ENCODE results near the gene RAPGEF1.
A peak's percentile ranks its signal among the peaks of the same experiment; 100 is the strongest.

The RAPGEF1 gene

DNA sequence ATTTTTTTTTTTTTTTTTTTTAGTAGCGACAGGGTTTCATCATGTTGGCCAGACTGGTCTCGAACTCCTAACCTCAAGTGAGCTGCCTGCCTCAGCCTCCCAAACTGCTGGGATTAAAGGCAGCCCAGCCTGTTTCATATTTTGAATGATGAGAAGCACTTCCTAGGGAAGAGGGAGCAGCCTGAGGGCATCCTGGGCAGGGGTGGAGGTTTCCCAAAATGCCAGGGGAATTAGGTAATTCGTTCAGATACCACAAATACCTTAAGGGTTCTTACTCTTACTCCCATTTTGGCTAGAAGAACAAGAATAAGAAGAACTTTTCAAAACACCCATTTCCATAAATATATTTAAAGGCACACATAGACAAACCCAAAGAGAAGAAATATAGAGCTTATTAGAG, 29.5 kb upstream of the RAPGEF1 start:
- Histone ChIP-seq H4K8ac (ENCODE audit: low read depth, low read length) (no peak overlapping the region), H3K23ac (ENCODE audit: low read length) (no peak overlapping the region), H3K79me1 (ENCODE audit: low read length) (no peaks in the 10 kb centered on the region), H3K4me1 (ENCODE audit: control insufficient read depth, low read depth, low read length) (no peaks in the 10 kb centered on the region), H4K5ac (ENCODE audit: low read length) (no peak overlapping the region), H3K4me2 (ENCODE audit: low read length) (no peak overlapping the region), H3K27ac (ENCODE audit: low read depth, low read length) (no peak overlapping the region), H3K9ac (ENCODE audit: low read length) (no peak overlapping the region), H2BK5ac (ENCODE audit: low read length) (no peak overlapping the region), H3K56ac (ENCODE audit: low read length) (no peak overlapping the region), H3K4ac (ENCODE audit: low read depth, low read length) (no peak overlapping the region), H2BK120ac (ENCODE audit: low read depth, low read length) (no peak overlapping the region), H3K36me3 (ENCODE audit: control insufficient read depth, insufficient read depth, low read length) (no peaks in the 10 kb centered on the region), H2AK5ac (ENCODE audit: low read length) (no peak overlapping the region), H3K18ac (ENCODE audit: low read length) (no peak overlapping the region), H3K27me3 (ENCODE audit: insufficient read depth, low read length, poor library complexity) (no peaks in the 10 kb centered on the region), H2BK15ac (replicated peaks; ENCODE audit: low read depth) (no peak overlapping the region), H3K4me3 (ENCODE audit: low read length) (no peak overlapping the region), H3K79me2 (ENCODE audit: control insufficient read depth, insufficient read depth, low read length) (no peaks in the 10 kb centered on the region)
- WGBS (ENCODE audit: extremely low coverage, insufficient coverage, low lambda C conversion rate): no CpG with 5 or more reads among the region's 3 CpGs
- DNase-seq: peak; percentile 86

DNA sequence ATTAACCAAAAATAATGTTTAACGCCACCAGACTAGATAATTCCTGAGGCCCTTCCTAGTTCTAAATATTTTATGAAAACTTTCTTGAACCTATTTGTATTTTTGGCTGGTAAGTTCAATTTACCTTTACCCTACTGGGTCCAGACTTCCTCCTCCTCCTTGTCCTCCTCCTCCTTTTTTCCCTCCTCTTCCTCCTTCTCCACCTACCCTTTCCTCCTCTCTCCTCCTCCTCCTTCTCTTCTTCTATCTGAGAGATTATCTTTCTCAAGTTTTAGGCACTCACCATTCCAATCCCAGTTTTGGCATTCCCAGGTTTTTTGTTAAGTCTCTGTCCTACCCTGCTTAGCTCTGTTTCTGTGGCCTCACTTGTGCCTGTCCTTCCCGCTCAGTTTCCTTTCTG, 24.7 kb upstream of the RAPGEF1 start:
- no peak overlapping the region for H4K5ac ChIP-seq (ENCODE audit: low read length)

DNA sequence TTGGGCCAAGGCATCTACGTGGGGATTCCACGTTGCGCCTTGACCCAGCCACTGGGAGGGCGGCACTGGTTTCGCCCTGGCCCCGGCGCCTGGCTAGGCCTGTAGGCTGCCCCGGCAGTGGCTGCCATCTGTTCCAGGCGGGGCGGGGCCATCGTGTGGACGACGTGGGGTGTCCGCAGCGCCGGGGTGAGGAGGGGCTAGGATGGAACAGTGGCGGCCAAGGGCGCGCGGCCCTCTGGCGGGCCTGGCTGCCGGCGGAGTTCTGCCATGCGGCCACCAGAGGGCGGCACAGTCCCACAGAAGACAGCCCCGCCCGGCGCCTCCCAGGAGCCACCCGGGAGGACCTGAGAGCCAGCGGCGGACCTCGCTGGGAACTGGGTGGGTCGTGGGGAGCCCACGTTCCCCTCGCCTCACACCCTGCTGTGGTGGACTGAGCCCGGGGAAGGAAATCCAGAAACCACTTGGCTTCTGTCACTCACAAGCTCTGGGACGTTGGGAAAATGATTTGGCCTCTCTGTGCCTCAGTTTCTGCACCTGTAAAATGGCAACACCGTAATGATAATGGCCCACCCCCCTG, 22.6 kb upstream of the RAPGEF1 start:
- Histone ChIP-seq H3K23ac (ENCODE audit: low read length) (no peak overlapping the region), H3K4me2 (ENCODE audit: low read length) (no peak overlapping the region), H3K4me3 (ENCODE audit: low read length) (no peak overlapping the region), H2BK120ac (ENCODE audit: low read depth, low read length) (no peak overlapping the region), H3K4ac (ENCODE audit: low read depth, low read length) (no peak overlapping the region), H4K5ac (ENCODE audit: low read length) (no peak overlapping the region), H3K79me1 (ENCODE audit: low read length) (no peaks in the 10 kb centered on the region), H3K18ac (ENCODE audit: low read length) (no peak overlapping the region), H2AK5ac (ENCODE audit: low read length) (no peak overlapping the region), H3K79me2 (ENCODE audit: control insufficient read depth, insufficient read depth, low read length) (no peaks in the 10 kb centered on the region), H3K27ac (ENCODE audit: low read depth, low read length) (no peak overlapping the region), H3K56ac (ENCODE audit: low read length) (peak overlapping the region; percentile 59), H4K8ac (ENCODE audit: low read depth, low read length) (no peak overlapping the region), H3K27me3 (ENCODE audit: insufficient read depth, low read length, poor library complexity) (no peaks in the 10 kb centered on the region), H2BK15ac (replicated peaks; ENCODE audit: low read depth) (no peak overlapping the region), H3K4me1 (ENCODE audit: control insufficient read depth, low read depth, low read length) (no peaks in the 10 kb centered on the region), H2BK5ac (ENCODE audit: low read length) (no peak overlapping the region), H3K36me3 (ENCODE audit: control insufficient read depth, insufficient read depth, low read length) (no peaks in the 10 kb centered on the region), H3K9ac (ENCODE audit: low read length) (peak overlapping the region; percentile 2)
- DNase-seq: peak; percentile 82
- WGBS (ENCODE audit: extremely low coverage, insufficient coverage, low lambda C conversion rate): no CpG with 5 or more reads among the region's 38 CpGs

More for the DNA sequence above, 24.7 kb upstream of the RAPGEF1 start:
- H3K27ac ChIP-seq (ENCODE audit: low read depth, low read length): no peak overlapping the region
- no peak overlapping the region for H2AK5ac ChIP-seq (ENCODE audit: low read length)
- no peaks in the 10 kb centered on the region for H3K36me3 ChIP-seq (ENCODE audit: control insufficient read depth, insufficient read depth, low read length)
- no peaks in the 10 kb centered on the region for H3K79me1 ChIP-seq (ENCODE audit: low read length)
- H4K8ac ChIP-seq (ENCODE audit: low read depth, low read length): no peak overlapping the region
- no peak overlapping the region for H3K23ac ChIP-seq (ENCODE audit: low read length)
- no peak overlapping the region for H3K18ac ChIP-seq (ENCODE audit: low read length)
- no peaks in the 10 kb centered on the region for H3K4me1 ChIP-seq (ENCODE audit: control insufficient read depth, low read depth, low read length)
- H2BK120ac ChIP-seq (ENCODE audit: low read depth, low read length): no peak overlapping the region
- no peak overlapping the region for H3K4me2 ChIP-seq (ENCODE audit: low read length)
- H3K79me2 ChIP-seq (ENCODE audit: control insufficient read depth, insufficient read depth, low read length): no peaks in the 10 kb centered on the region
- H3K4me3 ChIP-seq (ENCODE audit: low read length): no peak overlapping the region
- H3K4ac ChIP-seq (ENCODE audit: low read depth, low read length): no peak overlapping the region
- no peak for DNase-seq
- WGBS (ENCODE audit: extremely low coverage, insufficient coverage, low lambda C conversion rate): no CpG with 5 or more reads among the region's 2 CpGs
- H2BK5ac ChIP-seq (ENCODE audit: low read length): no peak overlapping the region
- H3K27me3 ChIP-seq (ENCODE audit: insufficient read depth, low read length, poor library complexity): no peaks in the 10 kb centered on the region
- H2BK15ac ChIP-seq (replicated peaks; ENCODE audit: low read depth): no peak overlapping the region
- H3K56ac ChIP-seq (ENCODE audit: low read length): no peak overlapping the region
- no peak overlapping the region for H3K9ac ChIP-seq (ENCODE audit: low read length)

DNA sequence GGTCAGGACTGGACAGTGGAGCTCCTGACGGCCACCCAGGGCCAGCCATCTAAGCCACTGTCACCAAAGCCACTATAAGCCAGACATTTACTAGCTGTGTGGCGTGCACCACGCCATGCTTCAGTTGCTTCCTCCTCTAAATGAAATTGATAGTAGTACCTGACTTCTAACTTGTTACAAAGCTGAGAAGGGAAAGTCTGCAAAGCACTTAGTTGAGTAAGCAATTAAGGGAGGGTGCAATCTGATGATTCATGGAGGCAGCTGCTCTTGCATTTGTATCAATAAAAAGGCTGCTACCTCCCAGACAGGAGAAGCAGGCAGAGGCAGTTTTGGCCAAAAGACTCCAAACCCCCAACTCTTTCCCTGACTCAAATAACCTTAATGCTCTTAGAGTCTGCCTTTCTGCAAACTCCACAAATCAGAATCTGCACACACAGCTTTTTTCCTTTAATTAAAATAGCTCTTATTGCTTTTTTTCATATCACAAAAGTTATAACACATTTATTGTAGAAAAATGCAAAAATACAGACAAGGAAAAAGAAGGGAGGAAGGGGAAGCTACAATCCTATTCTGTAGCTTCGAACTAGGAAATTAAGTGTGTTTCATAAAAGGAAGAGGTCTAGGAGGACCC, 19.3 kb upstream of the RAPGEF1 start:
- no peak overlapping the region for H3K18ac ChIP-seq (ENCODE audit: low read length)
- DNase-seq: no peak
- no peak overlapping the region for H3K9ac ChIP-seq (ENCODE audit: low read length)
- no peak overlapping the region for H2BK5ac ChIP-seq (ENCODE audit: low read length)
- no peak overlapping the region for H3K23ac ChIP-seq (ENCODE audit: low read length)
- WGBS (ENCODE audit: extremely low coverage, insufficient coverage, low lambda C conversion rate): no CpG with 5 or more reads among the region's 4 CpGs
- H3K79me2 ChIP-seq (ENCODE audit: control insufficient read depth, insufficient read depth, low read length): no peaks in the 10 kb centered on the region
- H3K56ac ChIP-seq (ENCODE audit: low read length): no peak overlapping the region
- no peak overlapping the region for H2BK15ac ChIP-seq (replicated peaks; ENCODE audit: low read depth)
- H2AK5ac ChIP-seq (ENCODE audit: low read length): no peak overlapping the region
- H3K27ac ChIP-seq (ENCODE audit: low read depth, low read length): no peak overlapping the region
- H4K8ac ChIP-seq (ENCODE audit: low read depth, low read length): no peak overlapping the region
- H4K5ac ChIP-seq (ENCODE audit: low read length): no peak overlapping the region
- H3K79me1 ChIP-seq (ENCODE audit: low read length): no peaks in the 10 kb centered on the region
- no peak overlapping the region for H3K4me2 ChIP-seq (ENCODE audit: low read length)
- H3K4ac ChIP-seq (ENCODE audit: low read depth, low read length): no peak overlapping the region
- H2BK120ac ChIP-seq (ENCODE audit: low read depth, low read length): no peak overlapping the region
- no peaks in the 10 kb centered on the region for H3K36me3 ChIP-seq (ENCODE audit: control insufficient read depth, insufficient read depth, low read length)
- H3K4me3 ChIP-seq (ENCODE audit: low read length): no peak overlapping the region
- H3K27me3 ChIP-seq (ENCODE audit: insufficient read depth, low read length, poor library complexity): no peaks in the 10 kb centered on the region
- H3K4me1 ChIP-seq (ENCODE audit: control insufficient read depth, low read depth, low read length): no peaks in the 10 kb centered on the region

DNA sequence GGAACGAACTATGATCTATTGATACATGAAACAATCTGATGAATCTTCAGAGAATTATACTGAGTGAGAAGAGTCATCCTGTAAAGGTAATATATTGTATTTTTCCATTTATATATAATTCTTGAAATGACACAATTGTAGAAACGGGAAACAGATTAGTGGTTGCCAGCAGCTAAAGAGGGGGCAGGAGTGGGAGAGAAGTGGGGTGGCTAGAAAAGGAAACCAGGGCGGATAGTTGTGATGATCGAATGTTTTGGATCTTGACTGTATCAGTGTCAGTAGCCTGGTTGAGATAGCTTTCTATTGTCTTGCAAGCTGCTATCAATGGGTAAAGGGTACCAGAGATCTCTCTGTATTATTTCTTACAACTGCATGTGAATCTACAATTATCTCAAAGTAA, 17.7 kb upstream of the RAPGEF1 start:
- Histone ChIP-seq H4K8ac (ENCODE audit: low read depth, low read length) (no peak overlapping the region), H4K5ac (ENCODE audit: low read length) (no peak overlapping the region), H3K4me2 (ENCODE audit: low read length) (no peak overlapping the region), H2AK5ac (ENCODE audit: low read length) (no peak overlapping the region), H3K18ac (ENCODE audit: low read length) (no peak overlapping the region), H3K9ac (ENCODE audit: low read length) (no peak overlapping the region), H3K4ac (ENCODE audit: low read depth, low read length) (no peak overlapping the region), H2BK15ac (replicated peaks; ENCODE audit: low read depth) (no peak overlapping the region), H3K79me2 (ENCODE audit: control insufficient read depth, insufficient read depth, low read length) (no peaks in the 10 kb centered on the region), H3K79me1 (ENCODE audit: low read length) (no peaks in the 10 kb centered on the region), H2BK5ac (ENCODE audit: low read length) (no peak overlapping the region), H3K4me3 (ENCODE audit: low read length) (no peak overlapping the region), H3K36me3 (ENCODE audit: control insufficient read depth, insufficient read depth, low read length) (no peaks in the 10 kb centered on the region), H3K27ac (ENCODE audit: low read depth, low read length) (no peak overlapping the region), H3K27me3 (ENCODE audit: insufficient read depth, low read length, poor library complexity) (no peaks in the 10 kb centered on the region), H3K4me1 (ENCODE audit: control insufficient read depth, low read depth, low read length) (no peaks in the 10 kb centered on the region), H2BK120ac (ENCODE audit: low read depth, low read length) (no peak overlapping the region), H3K23ac (ENCODE audit: low read length) (no peak overlapping the region), H3K56ac (ENCODE audit: low read length) (no peak overlapping the region)
- no peak for DNase-seq
- no CpG with 5 or more reads among the region's 4 CpGs for WGBS (ENCODE audit: extremely low coverage, insufficient coverage, low lambda C conversion rate)
